Prostate gland (tissue), 2 donors: ENCODE results near the gene RORC. TPM values are rescaled to one million over a fixed set of nuclear protein-coding genes. Genes with fewer than 3 reads are reported as not detected.

Experiments used
- DNase-seq: peaks from one replicate; pipeline ENCODE4 v3.0.0-alpha.2; 2019; ENCODE audit warnings: low spot score
- H3K27ac ChIP-seq, 2 donors: fragments of 200-600 bp; sonication (generic); 2 replicates each; pipeline ENCODE4 v1.5.1; 2017 to 2019
- H3K27me3 ChIP-seq: fragments of 200-600 bp; sonication (generic); replicated peaks from 2 replicates; pipeline ENCODE4 v1.5.1; 2019; ENCODE audit not compliant: insufficient read depth
- H3K36me3 ChIP-seq, 2 donors: fragments of 200-600 bp; sonication (generic); 1 replicate in 1 of 2; 2 replicates in 1 of 2; pipeline versions ENCODE4 v1.5.1 to v1.8.1; 2017 to 2019
- H3K4me1 ChIP-seq: fragments of 200-600 bp; sonication (generic); replicated peaks from 2 replicates; pipeline ENCODE4 v1.5.1; 2019
- H3K4me3 ChIP-seq, 2 donors: fragments of 200-600 bp; sonication (generic); 2 replicates each; pipeline ENCODE4 v1.5.1; 2017 to 2019
- H3K9me3 ChIP-seq: fragments of 200-600 bp; sonication (generic); 2 replicates; pipeline ENCODE4 v1.5.1; 2017
- CTCF ChIP-seq, 4 experiments: fragments of 200-600 bp in 2 of 4; fragments of 450-650 bp in 2 of 4; sonication (generic) in 2 of 4; IDR thresholded peaks; 1 replicate in 3 of 4; 2 replicates in 1 of 4; pipeline ENCODE4 v1.5.1; 2016 to 2019; ENCODE audit warnings: antibody characterized with exemption in 4 of 4, mild to moderate bottlenecking in 2 of 4, moderate library complexity in 2 of 4
- POLR2A ChIP-seq: fragments of 450-650 bp; IDR thresholded peaks from one replicate; pipeline ENCODE4 v1.6.1; 2016; ENCODE audit warnings: antibody characterized with exemption, mild to moderate bottlenecking
- POLR2AphosphoS5 ChIP-seq: sonication (generic); formaldehyde crosslinking; IDR thresholded peaks from one replicate; pipeline ENCODE4 v1.6.1; 2017; ENCODE audit warnings: antibody characterized with exemption
- WGBS: methylation state at CpG from one replicate; pipeline ENCODE4 v1.1.5; 2018; 5-methylcytosine and 5-hydroxymethylcytosine counted together
- intact Hi-C: fragments of 100-400 bp; cut with DNase I; formaldehyde crosslinking; loops from one replicate; pipeline ENCODE4 v1.14.2; 2022
- small RNA-seq, 2 donors: library from RNA; depleted of rRNA; stranded (forward); fragments of <200 nt; gene quantifications; one replicate each; pipeline ENCODE3, GENCODE V24; 2016
- total RNA-seq, 2 donors: library from RNA; depleted of rRNA; stranded (reverse); fragments of >200 nt; gene quantifications; one replicate each; pipeline ENCODE4 v1.1.0, GENCODE V29; 2016

Gene RORC
- total RNA-seq, 2 donors from 2014 or later = 51.8 to 73.2 TPM

DNA sequence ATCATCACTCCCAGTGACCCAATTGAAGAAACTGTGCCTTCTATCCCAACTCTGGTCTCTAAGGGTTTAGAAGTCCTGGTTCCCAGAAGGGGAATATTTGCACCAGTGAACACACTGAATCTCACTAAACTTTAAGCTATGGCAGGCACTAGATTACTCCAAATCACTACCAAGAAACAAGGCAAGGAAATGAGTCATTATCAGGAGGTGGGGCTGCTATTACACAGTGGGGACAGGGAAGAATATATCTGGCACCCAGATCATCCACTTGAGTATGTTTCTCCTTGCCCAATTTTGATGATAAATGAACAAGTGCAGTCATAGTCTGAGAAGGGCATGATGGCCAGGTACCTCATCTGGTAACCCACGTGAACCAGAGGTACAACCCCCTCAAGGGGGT is 75.3 kb downstream of the RORC start:
- no peaks in the 10 kb centered on the region for H3K9me3 ChIP-seq
- no peaks in the 10 kb centered on the region for H3K4me1 ChIP-seq
- 65% methylated on average over 1 of the region's 1 CpG for WGBS
- TF ChIP-seq POLR2A = no peak
- no peak for TF ChIP-seq CTCF (IDR thresholded peaks at IDR 0.05)
- TF ChIP-seq POLR2AphosphoS5 = no peak
- intact Hi-C loops = no loop called here
- H3K4me3 ChIP-seq = no peak overlapping the region
- no peaks in the 10 kb centered on the region for H3K36me3 ChIP-seq
- no peak overlapping the region for H3K27ac ChIP-seq
- no peaks in the 10 kb centered on the region for H3K27me3 ChIP-seq
- no peak for DNase-seq

Small RNA genes within 50 kb of the gene (small RNA-seq; reads per million reads assigned to genes)
- gene RF00019 = 0 reads per million in 2 donors

Other genes with a start within 250 kb of the RORC start
- 10 to 100 TPM; 24.1 to 38.4 TPM for gene SNX27, start 219.8 kb downstream of the RORC start, total RNA-seq
- under 1 TPM in 1 of 2 donors, not detected in 1; 0.34 TPM for gene CELF3, start 115.0 kb downstream of the RORC start, total RNA-seq
- gene RIIAD1, start 110.3 kb downstream of the RORC start, total RNA-seq = 1 to 10 TPM in 1 of 2 donors, not detected in 1; 7.8 TPM
- 10 to 100 TPM; 47.9 to 80.1 TPM for gene MRPL9, start 68.3 kb downstream of the RORC start, total RNA-seq
- 10 to 100 TPM; 21.1 to 25.0 TPM for gene TDRKH, start 41.3 kb downstream of the RORC start, total RNA-seq
- gene LINGO4, start 26.4 kb downstream of the RORC start, total RNA-seq = 1 to 10 TPM in 1 of 2 donors, under 1 TPM in 1; 0.59 to 2.3 TPM
- gene C2CD4D, start 8.0 kb upstream of the RORC start, total RNA-seq = 1 to 10 TPM; 2.0 to 2.8 TPM
- not detected for gene THEM5, start 21.9 kb upstream of the RORC start, total RNA-seq
- 10 to 100 TPM; 21.2 to 30.3 TPM for gene THEM4, start 77.7 kb upstream of the RORC start, total RNA-seq
- 10 to 100 TPM; 61.7 to 72.1 TPM for gene S100A10, start 162.1 kb upstream of the RORC start, total RNA-seq
- gene S100A11, start 205.2 kb upstream of the RORC start, total RNA-seq = 100 to 1,000 TPM; 253 to 351 TPM